Activated CD8-positive, alpha-beta memory T cell treated with anti-CD3 and anti-CD28 coated beads, Interleukin-2, amount 50 U/mL, for 4 hours (primary cell): Measurements from ENCODE around the gene RABL6.
"Not testable (repeated sequence)": the region's sequence is repeated elsewhere in the genome, so short reads cannot be mapped to it uniquely, and the experiment has no call there.

ENCODE experiments used
- DNase-seq: peaks from one replicate; pipeline ENCODE4 v3.0.0-alpha.2; 2020

RABL6 gene

GRCh38 chr9:136776947-136777346 is 30.8 kb upstream of the RABL6 start:
- no peak for DNase-seq

- DNase-seq, result no peak
These were observed 30.4 kb upstream of the RABL6 start for GRCh38 chr9:136777359-136777758.

GRCh38 chr9:136779808-136780207 is 27.9 kb upstream of the RABL6 start:
- DNase-seq, result no peak

- DNase-seq, result no peak
These were observed 25.3 kb upstream of the RABL6 start for GRCh38 chr9:136782452-136782851.

- DNase-seq, result no peak
These were observed 23.3 kb upstream of the RABL6 start for GRCh38 chr9:136784249-136784996.

- no peak for DNase-seq
These were observed 22.8 kb upstream of the RABL6 start for GRCh38 chr9:136784997-136785361.

- not testable (repeated sequence) for DNase-seq
These were observed 22.0 kb upstream of the RABL6 start for GRCh38 chr9:136785565-136786355.

- DNase-seq, result no peak
These were observed 21.3 kb upstream of the RABL6 start for GRCh38 chr9:136786451-136786850.

- DNase-seq, result not testable (repeated sequence)
These were observed 20.8 kb upstream of the RABL6 start for GRCh38 chr9:136786983-136787382.

GRCh38 chr9:136787690-136788400 is 19.9 kb upstream of the RABL6 start:
- peak; percentile 62 for DNase-seq

- not testable (repeated sequence) for DNase-seq
These were observed 18.9 kb upstream of the RABL6 start for GRCh38 chr9:136788644-136789522.

GRCh38 chr9:136789523-136789937 is 18.2 kb upstream of the RABL6 start:
- DNase-seq, result no peak

- DNase-seq, result peak; percentile 100
These were observed 16.9 kb upstream of the RABL6 start, which contains the start of gene TMEM141 for GRCh38 chr9:136790640-136791515. TSS of gene TMEM141 (plus strand) at chr9:136791344. CDS start at chr9:136791371, 27 bp downstream.

GRCh38 chr9:136791516-136792276 is 16.1 kb upstream of the RABL6 start:
- peak; percentile 67 for DNase-seq

GRCh38 chr9:136792321-136793085 is 15.2 kb upstream of the RABL6 start:
- no peak for DNase-seq

- no peak for DNase-seq
These were observed 14.4 kb upstream of the RABL6 start for GRCh38 chr9:136793086-136793946.

- no peak for DNase-seq
These were observed 13.3 kb upstream of the RABL6 start for GRCh38 chr9:136794281-136794999.

- no peak for DNase-seq
These were observed 12.8 kb upstream of the RABL6 start for GRCh38 chr9:136795000-136795348.
